ENCODE results near the gene WDR53.
"Not testable (repeated sequence)": the region's sequence is repeated elsewhere in the genome, so short reads cannot be mapped to it uniquely, and the experiment has no call there.

DNA sequence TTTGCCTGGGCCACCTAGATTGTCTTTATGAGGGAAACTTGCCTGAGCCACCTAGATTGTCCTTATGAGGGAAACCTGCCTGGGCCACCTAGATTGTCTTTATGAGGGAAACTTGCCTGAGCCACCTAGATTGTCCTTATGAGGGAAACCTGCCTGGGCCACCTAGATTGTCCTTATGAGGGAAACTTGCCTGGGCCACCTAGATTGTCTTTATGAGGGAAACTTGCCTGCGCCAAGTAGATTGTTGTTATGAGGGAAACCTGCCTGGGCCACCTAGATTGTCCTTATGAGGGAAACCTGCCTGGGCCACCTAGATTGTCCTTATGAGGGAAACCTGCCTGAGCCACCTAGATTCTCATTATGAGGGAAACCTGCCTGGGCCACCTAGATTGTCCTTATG, 57.2 kb downstream of the WDR53 start:
- TF ChIP-seq, protein P1, sequence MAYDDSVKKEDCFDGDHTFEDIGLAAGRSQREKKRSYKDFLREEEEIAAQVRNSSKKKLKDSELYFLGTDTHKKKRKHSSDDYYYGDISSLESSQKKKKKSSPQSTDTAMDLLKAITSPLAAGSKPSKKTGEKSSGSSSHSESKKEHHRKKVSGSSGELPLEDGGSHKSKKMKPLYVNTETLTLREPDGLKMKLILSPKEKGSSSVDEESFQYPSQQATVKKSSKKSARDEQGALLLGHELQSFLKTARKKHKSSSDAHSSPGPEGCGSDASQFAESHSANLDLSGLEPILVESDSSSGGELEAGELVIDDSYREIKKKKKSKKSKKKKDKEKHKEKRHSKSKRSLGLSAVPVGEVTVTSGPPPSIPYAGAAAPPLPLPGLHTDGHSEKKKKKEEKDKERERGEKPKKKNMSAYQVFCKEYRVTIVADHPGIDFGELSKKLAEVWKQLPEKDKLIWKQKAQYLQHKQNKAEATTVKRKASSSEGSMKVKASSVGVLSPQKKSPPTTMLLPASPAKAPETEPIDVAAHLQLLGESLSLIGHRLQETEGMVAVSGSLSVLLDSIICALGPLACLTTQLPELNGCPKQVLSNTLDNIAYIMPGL (CRISPR knock-in tag; IDR thresholded peaks at IDR 0.05; ENCODE audit: borderline replicate concordance) = not testable (repeated sequence)
- TF ChIP-seq, protein P2, sequence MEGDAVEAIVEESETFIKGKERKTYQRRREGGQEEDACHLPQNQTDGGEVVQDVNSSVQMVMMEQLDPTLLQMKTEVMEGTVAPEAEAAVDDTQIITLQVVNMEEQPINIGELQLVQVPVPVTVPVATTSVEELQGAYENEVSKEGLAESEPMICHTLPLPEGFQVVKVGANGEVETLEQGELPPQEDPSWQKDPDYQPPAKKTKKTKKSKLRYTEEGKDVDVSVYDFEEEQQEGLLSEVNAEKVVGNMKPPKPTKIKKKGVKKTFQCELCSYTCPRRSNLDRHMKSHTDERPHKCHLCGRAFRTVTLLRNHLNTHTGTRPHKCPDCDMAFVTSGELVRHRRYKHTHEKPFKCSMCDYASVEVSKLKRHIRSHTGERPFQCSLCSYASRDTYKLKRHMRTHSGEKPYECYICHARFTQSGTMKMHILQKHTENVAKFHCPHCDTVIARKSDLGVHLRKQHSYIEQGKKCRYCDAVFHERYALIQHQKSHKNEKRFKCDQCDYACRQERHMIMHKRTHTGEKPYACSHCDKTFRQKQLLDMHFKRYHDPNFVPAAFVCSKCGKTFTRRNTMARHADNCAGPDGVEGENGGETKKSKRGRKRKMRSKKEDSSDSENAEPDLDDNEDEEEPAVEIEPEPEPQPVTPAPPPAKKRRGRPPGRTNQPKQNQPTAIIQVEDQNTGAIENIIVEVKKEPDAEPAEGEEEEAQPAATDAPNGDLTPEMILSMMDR (IDR thresholded peaks at IDR 0.05) = not testable (repeated sequence)
